ENCODE measurements around the gene MAFG.

Gene MAFG

DNA sequence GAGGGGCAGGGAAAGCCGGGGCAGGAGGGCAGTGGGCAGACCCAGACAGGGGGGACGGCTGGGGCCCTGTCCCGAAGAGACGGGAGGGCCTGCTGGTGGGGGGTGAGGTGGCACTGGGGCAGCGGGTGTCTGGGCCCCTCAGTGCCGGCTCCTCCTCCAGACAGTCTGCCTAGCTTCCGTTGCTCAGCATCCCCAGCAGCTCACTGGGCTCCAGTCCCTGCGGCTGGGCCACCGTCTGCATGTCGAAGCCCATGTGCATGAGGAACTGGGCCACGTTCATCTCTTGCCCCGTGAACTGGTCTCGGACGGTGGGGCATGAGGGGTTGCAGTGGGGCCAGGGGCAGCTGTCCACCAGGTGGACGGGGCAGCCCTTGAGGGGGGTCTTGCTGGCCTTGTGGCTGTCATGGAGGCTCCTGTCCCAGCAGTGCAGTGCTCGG is 25.3 kb upstream of the MAFG start:
- ATAC-seq (ENCODE audit: low read depth) = no peak
- Histone ChIP-seq H3K27me3 (ENCODE audit: insufficient read depth, poor library complexity, severe bottlenecking) (no peaks in the 10 kb centered on the region), H3K9me3 (ENCODE audit: severe bottlenecking) (no peaks in the 10 kb centered on the region), H3K27ac (ENCODE audit: poor library complexity, severe bottlenecking) (no peak overlapping the region), H3K36me3 (ENCODE audit: low read depth) (no peaks in the 10 kb centered on the region), H3K4me1 (ENCODE audit: insufficient read depth, poor library complexity, severe bottlenecking) (no peaks in the 10 kb centered on the region), H3K4me3 (ENCODE audit: severe bottlenecking) (no peak overlapping the region)
- peak; percentile 68 for DNase-seq (ENCODE audit: low spot score)
- TF ChIP-seq, protein P1, sequence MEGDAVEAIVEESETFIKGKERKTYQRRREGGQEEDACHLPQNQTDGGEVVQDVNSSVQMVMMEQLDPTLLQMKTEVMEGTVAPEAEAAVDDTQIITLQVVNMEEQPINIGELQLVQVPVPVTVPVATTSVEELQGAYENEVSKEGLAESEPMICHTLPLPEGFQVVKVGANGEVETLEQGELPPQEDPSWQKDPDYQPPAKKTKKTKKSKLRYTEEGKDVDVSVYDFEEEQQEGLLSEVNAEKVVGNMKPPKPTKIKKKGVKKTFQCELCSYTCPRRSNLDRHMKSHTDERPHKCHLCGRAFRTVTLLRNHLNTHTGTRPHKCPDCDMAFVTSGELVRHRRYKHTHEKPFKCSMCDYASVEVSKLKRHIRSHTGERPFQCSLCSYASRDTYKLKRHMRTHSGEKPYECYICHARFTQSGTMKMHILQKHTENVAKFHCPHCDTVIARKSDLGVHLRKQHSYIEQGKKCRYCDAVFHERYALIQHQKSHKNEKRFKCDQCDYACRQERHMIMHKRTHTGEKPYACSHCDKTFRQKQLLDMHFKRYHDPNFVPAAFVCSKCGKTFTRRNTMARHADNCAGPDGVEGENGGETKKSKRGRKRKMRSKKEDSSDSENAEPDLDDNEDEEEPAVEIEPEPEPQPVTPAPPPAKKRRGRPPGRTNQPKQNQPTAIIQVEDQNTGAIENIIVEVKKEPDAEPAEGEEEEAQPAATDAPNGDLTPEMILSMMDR (IDR thresholded peaks at IDR 0.05; ENCODE audit: poor library complexity, severe bottlenecking) = no peak

DNA sequence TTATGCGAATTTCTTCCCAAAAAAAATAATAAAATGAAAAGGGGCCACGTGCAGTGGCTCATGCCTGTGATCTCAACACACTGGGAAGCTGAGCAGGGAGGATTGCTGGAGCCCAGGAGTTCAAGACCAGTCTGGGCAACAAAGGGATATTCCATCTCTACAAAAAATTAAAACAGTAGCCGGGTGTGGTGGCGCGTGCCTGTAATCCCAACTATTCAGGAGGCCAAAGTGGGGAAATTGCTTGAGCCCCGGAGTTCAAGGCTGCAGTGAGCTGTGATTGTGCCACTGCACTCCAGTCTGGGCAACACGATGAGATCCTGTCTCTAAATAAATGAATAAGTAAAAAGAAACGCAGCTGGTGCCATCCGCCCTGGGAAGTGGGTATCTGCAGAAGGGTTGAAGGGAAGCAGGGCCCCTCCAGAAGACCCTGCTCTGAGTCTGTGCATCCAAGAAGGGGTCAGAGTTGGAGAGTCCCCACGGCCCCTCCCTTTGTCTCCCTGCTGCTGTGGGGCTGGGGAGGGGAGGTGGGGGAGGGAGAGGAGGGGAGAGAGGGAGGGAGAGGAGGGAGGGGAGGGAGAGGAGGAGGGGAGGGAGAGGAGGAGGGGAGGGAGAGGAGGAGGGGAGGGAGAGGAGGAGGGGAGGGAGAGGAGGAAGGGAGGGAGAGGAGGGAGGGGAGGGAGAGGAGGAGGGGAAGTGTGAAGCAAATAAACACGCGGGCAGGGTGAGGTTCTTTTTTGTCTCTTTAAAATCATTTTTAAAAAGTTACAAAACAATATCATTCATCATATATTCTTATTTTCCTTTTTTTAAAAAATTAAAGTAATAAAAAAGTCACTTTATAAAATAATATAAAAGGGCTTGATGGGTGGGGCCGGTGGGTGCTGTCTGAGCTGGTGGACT is 24.5 kb upstream of the MAFG start:
- H3K4me3 ChIP-seq (ENCODE audit: severe bottlenecking) = no peak overlapping the region
- ATAC-seq (ENCODE audit: low read depth) (no peak), DNase-seq (ENCODE audit: low spot score) (no peak)
- no peaks in the 10 kb centered on the region for H3K9me3 ChIP-seq (ENCODE audit: severe bottlenecking)
- TF ChIP-seq, protein P1 (IDR thresholded peaks at IDR 0.05; ENCODE audit: poor library complexity, severe bottlenecking) = no peak
- H3K27me3 ChIP-seq (ENCODE audit: insufficient read depth, poor library complexity, severe bottlenecking) = no peaks in the 10 kb centered on the region
- H3K27ac ChIP-seq (ENCODE audit: poor library complexity, severe bottlenecking) = no peak overlapping the region
- no peaks in the 10 kb centered on the region for H3K36me3 ChIP-seq (ENCODE audit: low read depth)
- no peaks in the 10 kb centered on the region for H3K4me1 ChIP-seq (ENCODE audit: insufficient read depth, poor library complexity, severe bottlenecking)

DNA sequence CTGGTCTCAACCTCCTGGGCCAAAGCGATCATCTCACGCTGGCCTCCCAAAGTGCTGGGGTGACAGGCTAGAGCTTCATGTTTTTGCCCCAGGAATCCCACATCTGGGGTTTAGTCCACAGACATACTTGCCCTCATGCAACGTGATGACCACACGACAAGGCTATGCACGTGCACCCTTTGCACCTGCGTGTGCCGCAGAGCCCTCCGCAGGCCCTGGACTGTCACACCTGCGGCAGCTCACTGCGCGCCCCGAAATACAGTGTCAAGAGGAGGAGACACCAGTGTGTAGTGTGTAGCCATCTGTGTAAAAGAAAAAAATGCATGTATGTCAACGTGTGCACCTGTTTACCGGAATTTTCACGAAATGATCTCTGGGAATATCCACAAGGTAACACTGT is 23.0 kb upstream of the MAFG start:
- TF ChIP-seq, protein P1 (IDR thresholded peaks at IDR 0.05; ENCODE audit: poor library complexity, severe bottlenecking) = no peak
- DNase-seq (ENCODE audit: low spot score) (no peak), ATAC-seq (ENCODE audit: low read depth) (no peak)
- no peaks in the 10 kb centered on the region for H3K36me3 ChIP-seq (ENCODE audit: low read depth)
- no peak overlapping the region for H3K27ac ChIP-seq (ENCODE audit: poor library complexity, severe bottlenecking)
- H3K4me3 ChIP-seq (ENCODE audit: severe bottlenecking) = no peak overlapping the region
- H3K4me1 ChIP-seq (ENCODE audit: insufficient read depth, poor library complexity, severe bottlenecking) = no peaks in the 10 kb centered on the region
- no peaks in the 10 kb centered on the region for H3K9me3 ChIP-seq (ENCODE audit: severe bottlenecking)
- no peaks in the 10 kb centered on the region for H3K27me3 ChIP-seq (ENCODE audit: insufficient read depth, poor library complexity, severe bottlenecking)

DNA sequence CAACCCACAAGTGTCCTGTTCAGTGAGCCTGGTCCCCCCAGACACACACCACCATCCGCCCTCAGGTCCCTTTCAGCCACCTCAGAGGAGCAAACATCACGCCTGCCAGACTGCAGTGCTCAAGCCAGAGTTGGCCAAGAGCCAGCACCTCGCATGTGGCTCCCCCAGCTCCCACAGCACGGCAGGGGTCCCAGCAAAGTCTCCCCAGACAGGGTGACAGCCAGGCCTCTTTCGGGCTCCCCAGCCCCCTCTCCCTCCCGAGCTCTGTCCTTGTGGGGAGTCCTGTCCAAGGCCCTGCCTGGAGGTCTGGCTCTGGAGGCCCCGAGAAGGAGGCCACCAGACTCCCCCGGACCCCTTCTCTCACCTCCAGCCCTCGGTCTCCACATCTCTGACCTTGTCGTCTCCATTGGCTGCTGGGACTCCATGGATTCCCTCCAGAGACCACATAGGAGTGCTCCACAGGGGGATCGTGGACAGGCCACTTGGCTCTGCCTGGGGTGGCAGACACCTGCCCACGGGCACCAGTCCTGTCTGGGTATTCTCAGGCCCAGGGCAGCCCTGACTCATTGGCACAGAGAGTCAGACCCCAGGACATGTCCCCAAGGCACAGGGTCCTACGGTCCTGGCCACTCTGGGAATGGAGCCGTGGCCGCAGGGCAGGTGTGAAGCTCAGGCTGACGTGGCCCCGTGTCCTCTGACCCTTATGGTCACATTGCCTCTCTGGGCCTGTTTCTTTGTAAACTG is 21.3 kb upstream of the MAFG start:
- H3K27ac ChIP-seq (ENCODE audit: poor library complexity, severe bottlenecking) = no peak overlapping the region
- no peaks in the 10 kb centered on the region for H3K9me3 ChIP-seq (ENCODE audit: severe bottlenecking)
- H3K36me3 ChIP-seq (ENCODE audit: low read depth) = no peaks in the 10 kb centered on the region
- H3K27me3 ChIP-seq (ENCODE audit: insufficient read depth, poor library complexity, severe bottlenecking) = no peaks in the 10 kb centered on the region
- DNase-seq (ENCODE audit: low spot score) (peak; percentile 61), ATAC-seq (ENCODE audit: low read depth) (no peak)
- TF ChIP-seq, protein P1 (IDR thresholded peaks at IDR 0.05; ENCODE audit: poor library complexity, severe bottlenecking) = no peak
- no peak overlapping the region for H3K4me3 ChIP-seq (ENCODE audit: severe bottlenecking)
- H3K4me1 ChIP-seq (ENCODE audit: insufficient read depth, poor library complexity, severe bottlenecking) = no peaks in the 10 kb centered on the region
